Measurements from ENCODE around the gene MAB21L1. TPM values are rescaled to one million over a fixed set of nuclear protein-coding genes. Genes with fewer than 3 reads are reported as not detected.

MAB21L1 gene
- total and polyA plus RNA-seq, 2 experiments from 2014 or later: 0.78 TPM; not detected in 1

GRCh38 chr13:35473206-35473775 lies 3.2 kb downstream of the MAB21L1 start (continued):
- no peak for TF ChIP-seq ZNF462 (CRISPR knock-in tag; IDR thresholded peaks at IDR 0.05)

- Histone ChIP-seq H2AFZ (no peak overlapping the region), H3K36me3 (ENCODE audit: insufficient read depth) (no peaks in the 10 kb centered on the region), H3K27me3 (ENCODE audit: insufficient read depth) (peaks cover 93% of the 10 kb centered on the region), H3K79me2 (replicated peaks; ENCODE audit: insufficient read depth) (no peaks in the 10 kb centered on the region), H4K20me1 (replicated peaks; ENCODE audit: insufficient read depth) (peaks cover 24% of the 10 kb centered on the region), H3F3A (replicated peaks; ENCODE audit: low read depth) (no peaks in the 10 kb centered on the region; the same call in 1 of the 2 replicates), H3K4me3 (peak overlapping the region; percentile 71), H3K4me1 (ENCODE audit: insufficient read depth) (peaks cover 50% of the 10 kb centered on the region), H3K4me2 (peak overlapping the region; percentile 85), H3K27ac (ENCODE audit: low read depth) (no peak overlapping the region), H3K9me2 (ENCODE audit: insufficient read depth) (no peaks in the 10 kb centered on the region)
- peaks cover 41% of the 10 kb centered on the region for H3K4me1 Mint-ChIP-seq
- no peak overlapping the region for H3K27ac Mint-ChIP-seq
- no peaks in the 10 kb centered on the region for H3K9me3 Mint-ChIP-seq
- ATAC-seq: no peak
- peak overlapping the region; percentile 84 for H3K4me3 Mint-ChIP-seq
- no peaks in the 10 kb centered on the region for H3K36me3 Mint-ChIP-seq (ENCODE audit: low read depth)
- peaks cover 73% of the 10 kb centered on the region for H3K27me3 Mint-ChIP-seq (ENCODE audit: insufficient read depth, low read depth, poor library complexity)
- DNase-seq (ENCODE audit: low spot score): peak; percentile 30
- TF ChIP-seq ZNF114 (CRISPR knock-in tag; IDR thresholded peaks at IDR 0.05) (no peak), EZH2phosphoT487 (IDR thresholded peaks at IDR 0.05; ENCODE audit: unreplicated experiment) (peak; percentile 32)
These were observed 4.1 kb downstream of the MAB21L1 start for GRCh38 chr13:35472323-35472881.

Data from GM23338 (cell line).